Activated CD4-positive, alpha-beta memory T cell treated with anti-CD3 and anti-CD28 coated beads for 36 hours (primary cell): Measurements from ENCODE around the gene NEDD4L. TPM values are rescaled to one million over a fixed set of nuclear protein-coding genes. Genes with fewer than 3 reads are reported as not detected.

Source experiments
- CTCF ChIA-PET: fragments of 350-600 bp; sonication (Branson Sonifier 250); formaldehyde crosslinking; loops from one replicate; lab custom pipeline; 2021; ENCODE audit warnings: antibody characterized with exemption, inconsistent platforms; lab: Charles Lee
- POLR2A ChIA-PET: fragments of 350-600 bp; sonication (Branson Sonifier 250); formaldehyde crosslinking; loops from one replicate; lab custom pipeline; 2021; ENCODE audit warnings: antibody characterized with exemption; lab: Charles Lee
- DNase-seq: peaks from one replicate; pipeline ENCODE4 v3.0.0-alpha.2; 2020
- H3K27ac Mint-ChIP-seq: one replicate; pipeline ENCODE4 v1.8.0; 2021; ENCODE audit warnings: mixed read lengths
- H3K27me3 Mint-ChIP-seq: one replicate; pipeline ENCODE4 v1.8.0; 2021; ENCODE audit warnings: mixed read lengths
- H3K36me3 Mint-ChIP-seq: one replicate; pipeline ENCODE4 v1.8.0; 2021; ENCODE audit warnings: mixed read lengths
- H3K4me1 Mint-ChIP-seq: one replicate; pipeline ENCODE4 v1.8.0; 2021; ENCODE audit warnings: low read depth, mixed read lengths
- H3K4me3 Mint-ChIP-seq: one replicate; pipeline ENCODE4 v1.8.0; 2021; ENCODE audit warnings: mild to moderate bottlenecking, mixed read lengths
- H3K9me3 Mint-ChIP-seq: one replicate; pipeline ENCODE4 v1.8.0; 2021; ENCODE audit warnings: mixed read lengths
- intact Hi-C: fragments of 100-400 bp; cut with micrococcal nuclease; formaldehyde crosslinking; loops from one replicate; pipeline ENCODE4 v1.15.1; 2023
- total RNA-seq, 2 experiments: library from RNA; stranded (reverse); gene quantifications; one replicate each; pipeline ENCODE4 v1.2.3, GENCODE V29; 2021

NEDD4L gene
- total RNA-seq, 2 experiments from 2014 or later = 3.4 to 3.8 TPM

DNA sequence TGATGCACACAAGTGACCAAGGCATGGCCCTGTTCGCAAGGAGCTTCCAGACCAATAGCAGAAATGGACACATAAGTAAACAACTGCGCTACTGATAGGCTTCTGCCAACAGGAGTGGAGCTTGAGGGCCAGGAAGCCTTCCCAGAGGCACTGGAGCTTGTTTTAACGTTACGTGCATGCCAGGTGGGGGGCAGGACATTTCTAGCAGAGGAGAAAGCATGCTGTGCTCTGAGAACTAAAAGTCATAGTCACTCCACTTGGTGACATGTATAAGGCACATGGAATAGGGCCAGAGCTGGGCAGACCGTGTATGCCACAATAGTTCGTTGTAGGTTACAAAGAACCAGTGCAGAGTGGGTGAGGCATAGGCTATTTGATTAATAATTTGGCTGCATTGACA is 184.2 kb downstream of the NEDD4L start:
- Mint-ChIP-seq H3K9me3 (no peaks in the 10 kb centered on the region), H3K27ac (no peak overlapping the region), H3K27me3 (no peaks in the 10 kb centered on the region), H3K36me3 (no peaks in the 10 kb centered on the region), H3K4me1 (peaks cover 9% of the 10 kb centered on the region), H3K4me3 (no peak overlapping the region)
- DNase-seq = no peak
- ChIA-PET CTCF (no interaction called here), POLR2A (no interaction called here)
- intact Hi-C loops = no loop called here

DNA sequence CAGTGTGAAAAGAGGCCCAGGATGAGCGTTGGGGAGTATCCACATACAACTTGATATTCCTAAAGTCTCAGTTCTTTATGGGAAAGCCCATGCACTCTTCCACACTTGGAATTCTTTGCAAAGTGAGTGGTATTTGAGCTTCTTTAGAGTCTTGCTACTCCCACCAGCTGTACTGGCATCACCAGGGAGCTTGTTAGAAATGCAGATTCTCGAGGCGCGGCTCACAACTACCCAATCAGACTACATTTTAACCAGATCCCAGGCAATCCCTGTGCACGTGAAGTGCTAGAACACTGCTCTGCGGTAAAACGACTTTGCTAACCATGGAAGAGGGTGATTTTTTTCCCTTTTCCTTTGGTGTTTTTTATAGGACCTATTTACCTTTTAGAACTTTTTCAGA is 184.7 kb downstream of the NEDD4L start:
- ChIA-PET CTCF (no interaction called here), POLR2A (no interaction called here)
- H3K4me3 Mint-ChIP-seq = no peak overlapping the region
- no peak overlapping the region for H3K27ac Mint-ChIP-seq
- H3K27me3 Mint-ChIP-seq = no peaks in the 10 kb centered on the region
- peaks cover 9% of the 10 kb centered on the region for H3K4me1 Mint-ChIP-seq
- no peak for DNase-seq
- intact Hi-C loops = no loop called here
- no peaks in the 10 kb centered on the region for H3K36me3 Mint-ChIP-seq
- peaks cover 1% of the 10 kb centered on the region for H3K9me3 Mint-ChIP-seq

GRCh38 chr18:58229162-58229561 is 185.1 kb downstream of the NEDD4L start:
- no peaks in the 10 kb centered on the region for H3K27me3 Mint-ChIP-seq

GRCh38 chr18:58230438-58231179 is 186.6 kb downstream of the NEDD4L start:
- Mint-ChIP-seq H3K9me3 (peaks cover 2% of the 10 kb centered on the region), H3K36me3 (no peaks in the 10 kb centered on the region), H3K27ac (no peak overlapping the region), H3K4me3 (no peak overlapping the region), H3K4me1 (no peaks in the 10 kb centered on the region), H3K27me3 (no peaks in the 10 kb centered on the region)
- CTCF ChIA-PET = interaction anchor here (0.9 kb wide), 1 partner anchor 91 kb away, joined by 3 read pairs; no protein-coding TSS in a partner anchor
- no peak for DNase-seq
- intact Hi-C loops = no loop called here
- POLR2A ChIA-PET = no interaction called here

More at GRCh38 chr18:58229162-58229561, 185.1 kb downstream of the NEDD4L start:
- Mint-ChIP-seq H3K4me3 (no peak overlapping the region), H3K4me1 (peaks cover 9% of the 10 kb centered on the region), H3K36me3 (no peaks in the 10 kb centered on the region), H3K9me3 (peaks cover 2% of the 10 kb centered on the region), H3K27ac (no peak overlapping the region)
- POLR2A ChIA-PET = no interaction called here
- DNase-seq = no peak
- intact Hi-C loops = no loop called here
- CTCF ChIA-PET = interaction anchor here (0.9 kb wide), 1 partner anchor 93 kb away, joined by 3 read pairs; no protein-coding TSS in a partner anchor

DNA sequence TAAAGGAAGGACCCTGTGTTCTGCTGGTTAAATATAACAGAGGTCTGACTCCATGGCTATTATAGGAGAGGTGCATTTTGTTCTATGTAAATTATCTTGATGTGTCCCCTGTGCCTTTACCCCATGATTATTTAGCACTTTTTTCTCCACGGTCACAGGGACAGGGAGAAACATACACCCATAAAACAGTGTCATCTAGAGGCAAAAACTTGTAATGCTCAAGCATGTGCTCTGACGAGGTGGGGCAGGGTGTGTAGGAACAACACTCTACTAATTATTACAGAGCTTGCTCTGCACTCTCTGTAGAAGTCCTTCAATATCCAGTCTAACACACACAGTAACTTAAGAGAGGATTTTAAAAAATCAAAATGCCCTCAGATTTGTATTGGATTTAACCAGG is 187.9 kb downstream of the NEDD4L start:
- Mint-ChIP-seq H3K4me1 (no peaks in the 10 kb centered on the region), H3K27me3 (no peaks in the 10 kb centered on the region), H3K9me3 (peaks cover 2% of the 10 kb centered on the region), H3K27ac (no peak overlapping the region), H3K4me3 (no peak overlapping the region), H3K36me3 (no peaks in the 10 kb centered on the region)
- DNase-seq = no peak
- intact Hi-C loops = no loop called here
- ChIA-PET CTCF (no interaction called here), POLR2A (no interaction called here)

DNA sequence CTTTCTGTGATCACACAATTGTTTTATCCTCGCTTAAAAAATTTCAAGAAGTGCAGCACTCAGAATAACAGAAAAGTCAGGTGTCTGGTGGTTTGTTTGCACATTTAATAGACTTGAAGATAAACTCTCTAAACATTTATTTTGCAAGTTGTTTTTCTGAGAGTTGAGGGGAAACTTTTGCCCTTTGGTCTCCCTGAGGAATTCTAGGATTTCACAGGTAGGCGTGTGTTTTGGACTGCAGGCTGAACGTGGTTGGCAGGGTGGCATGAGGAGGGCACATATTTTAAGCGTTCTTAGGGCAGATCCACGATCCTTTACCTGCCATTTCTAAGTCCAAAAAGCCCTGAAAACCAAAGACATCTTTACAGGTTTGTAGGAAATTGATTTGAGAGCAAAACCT is 188.6 kb downstream of the NEDD4L start:
- Mint-ChIP-seq H3K4me1 (no peaks in the 10 kb centered on the region), H3K36me3 (no peaks in the 10 kb centered on the region), H3K27me3 (no peaks in the 10 kb centered on the region), H3K4me3 (no peak overlapping the region), H3K27ac (no peak overlapping the region), H3K9me3 (peaks cover 2% of the 10 kb centered on the region)
- intact Hi-C loops = no loop called here
- DNase-seq = no peak
- POLR2A ChIA-PET = interaction anchor here (0.6 kb wide), 1 partner anchor 373 kb away, joined by 3 read pairs; no protein-coding TSS in a partner anchor
- CTCF ChIA-PET = no interaction called here

DNA sequence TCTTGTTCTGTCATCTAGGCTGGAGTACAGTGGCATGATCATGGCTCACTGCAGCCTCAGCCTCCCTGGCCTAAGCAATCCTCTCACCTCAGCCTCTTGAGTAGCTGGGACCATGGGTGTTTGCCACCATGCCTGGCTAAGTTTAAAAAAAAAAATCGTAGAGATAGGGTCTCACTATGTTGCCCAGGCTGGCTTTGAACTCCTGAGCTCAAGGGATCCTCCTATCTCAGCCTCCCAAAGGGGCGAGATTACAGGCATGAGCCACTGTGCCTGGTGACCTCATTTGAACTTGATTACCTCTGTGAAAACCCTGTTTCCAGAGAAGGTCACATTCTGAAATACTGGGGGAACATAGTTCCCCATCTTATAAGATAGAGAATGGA is 190.3 kb downstream of the NEDD4L start:
- no peaks in the 10 kb centered on the region for H3K27me3 Mint-ChIP-seq
- no peaks in the 10 kb centered on the region for H3K36me3 Mint-ChIP-seq
- ChIA-PET CTCF (interaction anchor here (0.6 kb wide), 1 partner anchor 1491 kb away, joined by 3 read pairs; no protein-coding TSS in a partner anchor), POLR2A (no interaction called here)
- no peak overlapping the region for H3K27ac Mint-ChIP-seq
- H3K9me3 Mint-ChIP-seq = peaks cover 2% of the 10 kb centered on the region
- DNase-seq = no peak
- no peak overlapping the region for H3K4me3 Mint-ChIP-seq
- intact Hi-C loops = no loop called here
- no peaks in the 10 kb centered on the region for H3K4me1 Mint-ChIP-seq

DNA sequence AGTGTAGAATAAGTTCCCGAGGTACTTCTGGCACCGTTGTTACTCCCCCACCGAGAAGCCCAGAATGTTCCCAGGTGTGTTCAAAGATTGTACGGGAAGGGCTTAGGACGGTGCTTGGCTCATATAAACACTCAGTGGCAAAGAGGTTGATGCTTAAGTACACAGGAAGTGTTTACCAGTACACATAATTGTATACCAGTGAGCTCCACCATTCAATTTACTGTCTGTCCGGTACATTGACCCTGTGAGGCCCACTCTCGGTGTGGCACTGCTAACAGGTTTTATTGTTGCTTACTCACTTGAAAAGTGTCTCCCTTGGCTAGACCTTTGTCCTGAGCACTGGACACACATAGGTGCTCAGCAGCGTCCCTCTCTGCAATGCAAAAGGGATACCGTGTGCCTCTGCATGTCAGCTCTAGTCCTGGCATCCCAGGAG is 191.0 kb downstream of the NEDD4L start:
- Mint-ChIP-seq H3K4me1 (no peaks in the 10 kb centered on the region), H3K9me3 (peaks cover 2% of the 10 kb centered on the region), H3K27me3 (no peaks in the 10 kb centered on the region), H3K4me3 (no peak overlapping the region), H3K27ac (no peak overlapping the region), H3K36me3 (no peaks in the 10 kb centered on the region)
- intact Hi-C loops = no loop called here
- DNase-seq = no peak
- ChIA-PET POLR2A (no interaction called here), CTCF (interaction anchor here (0.6 kb wide), 1 partner anchor 1490 kb away, joined by 3 read pairs; no protein-coding TSS in a partner anchor)

DNA sequence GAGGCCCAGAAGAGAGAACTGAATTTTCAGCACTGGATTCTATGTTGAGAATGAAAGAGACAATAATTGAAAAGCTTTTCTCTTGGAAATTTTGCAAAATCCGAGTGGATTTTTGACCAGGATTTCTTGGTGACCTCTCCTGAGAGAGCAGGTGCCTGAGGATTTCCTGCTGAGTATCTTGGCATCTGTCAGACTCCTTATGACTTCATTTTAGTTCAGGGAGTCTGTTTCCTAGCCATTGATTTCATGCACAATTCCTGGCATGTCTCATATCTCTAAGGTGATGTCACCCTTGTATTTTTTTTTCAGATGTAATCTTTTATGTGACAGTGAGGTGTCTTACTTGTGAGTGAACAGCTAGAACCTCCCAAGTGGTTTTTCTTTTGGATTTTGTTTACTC is 195.9 kb downstream of the NEDD4L start:
- H3K27me3 Mint-ChIP-seq = no peaks in the 10 kb centered on the region
- no peak overlapping the region for H3K4me3 Mint-ChIP-seq
- H3K9me3 Mint-ChIP-seq = no peaks in the 10 kb centered on the region
- no peak for DNase-seq
- POLR2A ChIA-PET = no interaction called here
- CTCF ChIA-PET = no interaction called here
- intact Hi-C loops = no loop called here
- H3K36me3 Mint-ChIP-seq = no peaks in the 10 kb centered on the region
- H3K27ac Mint-ChIP-seq = no peak overlapping the region
- no peaks in the 10 kb centered on the region for H3K4me1 Mint-ChIP-seq

DNA sequence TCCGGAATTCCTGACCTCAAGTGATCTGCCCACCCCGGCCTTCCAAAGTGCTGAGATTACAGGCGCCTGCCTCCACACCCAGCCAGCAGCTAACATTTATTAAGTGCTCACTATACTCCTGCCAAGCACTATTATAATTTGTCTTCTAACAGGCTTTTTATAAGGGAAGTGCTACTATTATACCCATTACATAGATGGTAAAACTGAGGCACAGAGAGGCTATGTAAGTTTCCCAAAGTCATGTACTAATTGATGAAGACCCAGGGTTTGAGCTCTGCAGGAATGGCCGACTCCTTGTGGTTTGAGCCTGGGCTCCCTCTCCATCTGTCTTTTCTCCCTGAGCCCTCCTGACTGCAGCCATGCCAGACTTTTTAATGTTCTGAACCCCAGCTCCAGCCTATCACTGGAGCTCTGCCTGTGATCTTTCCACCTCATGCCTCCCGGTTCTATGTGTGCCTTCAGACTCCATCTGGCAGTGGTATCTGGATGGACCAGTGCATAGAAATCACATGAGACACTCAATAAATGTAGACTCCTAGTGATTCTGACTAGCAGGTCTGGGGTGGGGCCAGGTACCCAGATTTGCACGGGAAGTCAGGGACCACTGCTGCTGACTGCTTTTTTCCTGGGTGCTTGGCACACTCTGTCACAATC is 197.1 kb downstream of the NEDD4L start:
- DNase-seq = no peak
- H3K4me1 Mint-ChIP-seq = no peaks in the 10 kb centered on the region
- POLR2A ChIA-PET = no interaction called here

GRCh38 chr18:58241877-58242276 is 197.9 kb downstream of the NEDD4L start:
- Mint-ChIP-seq H3K36me3 (no peaks in the 10 kb centered on the region), H3K9me3 (no peaks in the 10 kb centered on the region), H3K4me3 (no peak overlapping the region), H3K4me1 (no peaks in the 10 kb centered on the region), H3K27me3 (no peaks in the 10 kb centered on the region), H3K27ac (no peak overlapping the region)
- no peak for DNase-seq
- intact Hi-C loops = no loop called here
- ChIA-PET POLR2A (no interaction called here), CTCF (no interaction called here)

More for the DNA sequence above, 197.1 kb downstream of the NEDD4L start:
- no peaks in the 10 kb centered on the region for H3K36me3 Mint-ChIP-seq
- no peak overlapping the region for H3K4me3 Mint-ChIP-seq
- H3K27ac Mint-ChIP-seq = no peak overlapping the region
- H3K27me3 Mint-ChIP-seq = no peaks in the 10 kb centered on the region
- no peaks in the 10 kb centered on the region for H3K9me3 Mint-ChIP-seq
- CTCF ChIA-PET = no interaction called here
- intact Hi-C loops = no loop called here

GRCh38 chr18:58242435-58242834 is 198.4 kb downstream of the NEDD4L start:
- H3K4me3 Mint-ChIP-seq = no peak overlapping the region
- DNase-seq = no peak
- intact Hi-C loops = no loop called here
- no peaks in the 10 kb centered on the region for H3K36me3 Mint-ChIP-seq
- no peaks in the 10 kb centered on the region for H3K9me3 Mint-ChIP-seq
- H3K27ac Mint-ChIP-seq = no peak overlapping the region
- no peaks in the 10 kb centered on the region for H3K27me3 Mint-ChIP-seq
- ChIA-PET POLR2A (no interaction called here), CTCF (interaction anchor here (1.0 kb wide), 1 partner anchor 11 kb away, joined by 3 read pairs; no protein-coding TSS in a partner anchor)
- no peaks in the 10 kb centered on the region for H3K4me1 Mint-ChIP-seq
